IMR-90 (cell line): ENCODE data around the gene SLC25A51. TPM values are rescaled to one million over a fixed set of nuclear protein-coding genes. Genes with fewer than 3 reads are reported as not detected.

ENCODE experiments used
- ATAC-seq: fragments of 200-7000 bp; cut with Tn5 transposase; 2 replicates; pipeline ENCODE4 v1.9.1; 2020; ENCODE audit warnings: low read depth, mild to moderate bottlenecking, moderate library complexity
- BruUV-seq: library from RNA; stranded (reverse); fragments of 400-500 nt; replicated peaks from 2 replicates; lab custom pipeline; 2021; lab: Mats Ljungman, UMichigan
- CTCF ChIA-PET: fragments of 300-600 bp; formaldehyde crosslinking; extraction: SDS; loops from one replicate; lab custom pipeline; 2021; ENCODE audit warnings: antibody characterized with exemption; lab: Yijun Ruan, JAX
- POLR2A ChIA-PET: fragments of 300-600 bp; sonication (Branson Sonifier 250); formaldehyde crosslinking; loops from one replicate; lab custom pipeline; 2022; ENCODE audit warnings: antibody characterized with exemption; ENCODE audit not compliant: unreplicated experiment; lab: Charles Lee
- DNase-seq: peaks from one replicate; pipeline ENCODE4 v3.0.0; 2013
- H2AFZ ChIP-seq: replicated peaks from 2 replicates; pipeline ENCODE3; 2013; ENCODE audit warnings: low read length, mild to moderate bottlenecking; ENCODE audit not compliant: poor library complexity
- H2AK5ac ChIP-seq: 2 replicates; pipeline ENCODE4 v1.6.1; 2013; ENCODE audit warnings: low read depth, low read length, inconsistent platforms
- H2AK9ac ChIP-seq: replicated peaks from 2 replicates; pipeline ENCODE3; 2013; ENCODE audit warnings: mild to moderate bottlenecking, low read depth, low read length, moderate library complexity; ENCODE audit not compliant: poor library complexity
- H2BK120ac ChIP-seq: 2 replicates; pipeline ENCODE4 v1.6.1; 2013; ENCODE audit warnings: low read depth, low read length, inconsistent platforms
- H2BK15ac ChIP-seq: 3 replicates; pipeline ENCODE4 v1.6.1; 2013; ENCODE audit warnings: low read depth, low read length, inconsistent platforms
- H2BK20ac ChIP-seq: 2 replicates; pipeline ENCODE4 v1.6.1; 2013; ENCODE audit warnings: low read depth, mild to moderate bottlenecking, inconsistent platforms, low read length, moderate library complexity
- H2BK5ac ChIP-seq: 2 replicates; pipeline ENCODE4 v1.6.1; 2013; ENCODE audit warnings: mild to moderate bottlenecking, low read depth, low read length, inconsistent platforms; ENCODE audit not compliant: poor library complexity, severe bottlenecking
- H3K14ac ChIP-seq: replicated peaks from 2 replicates; pipeline ENCODE4 v1.6.1; 2013; ENCODE audit warnings: low read depth, low read length, inconsistent platforms
- H3K18ac ChIP-seq: 2 replicates; pipeline ENCODE4 v1.6.1; 2013; ENCODE audit warnings: low read depth, low read length, control low read depth
- H3K23ac ChIP-seq: 2 replicates; pipeline ENCODE4 v1.6.1; 2013; ENCODE audit warnings: low read depth, low read length, inconsistent platforms
- H3K27ac ChIP-seq: 2 replicates; pipeline ENCODE4 v1.5.1; 2013; ENCODE audit warnings: mild to moderate bottlenecking, control low read depth, low read length; ENCODE audit not compliant: insufficient read depth
- H3K27me3 ChIP-seq: 2 replicates; pipeline ENCODE4 v1.6.1; 2013; ENCODE audit warnings: low read length; ENCODE audit not compliant: control insufficient read depth, insufficient read depth
- H3K36me3 ChIP-seq: 2 replicates; pipeline ENCODE4 v1.6.1; 2013; ENCODE audit warnings: low read length, mixed read lengths; ENCODE audit not compliant: control insufficient read depth, insufficient read depth
- H3K4ac ChIP-seq: 2 replicates; pipeline ENCODE4 v1.6.1; 2013; ENCODE audit warnings: low read depth, low read length, inconsistent platforms
- H3K4me1 ChIP-seq: 2 replicates; pipeline ENCODE4 v1.6.1; 2013; ENCODE audit warnings: low read length, mixed read lengths; ENCODE audit not compliant: control insufficient read depth, insufficient read depth
- H3K4me2 ChIP-seq: 2 replicates; pipeline ENCODE4 v1.6.1; 2013; ENCODE audit warnings: low read depth, mild to moderate bottlenecking, control low read depth, low read length, moderate library complexity
- H3K4me3 ChIP-seq: 2 replicates; pipeline ENCODE4 v1.5.1; 2013; ENCODE audit warnings: low read depth, mild to moderate bottlenecking, control low read depth, low read length, moderate library complexity; ENCODE audit not compliant: insufficient read depth
- H3K56ac ChIP-seq: 2 replicates; pipeline ENCODE4 v1.6.1; 2013; ENCODE audit warnings: low read length, inconsistent platforms; ENCODE audit not compliant: insufficient read depth; ENCODE audit errors: extremely low read depth
- H3K79me1 ChIP-seq, 2 experiments: 2 replicates each; pipeline ENCODE4 v1.6.1; 2013; ENCODE audit warnings: low read length in 2 of 2, inconsistent platforms in 1 of 2, low read depth in 1 of 2
- H3K9ac ChIP-seq: 2 replicates; pipeline ENCODE4 v1.6.1; 2013; ENCODE audit warnings: low read depth, low read length, control low read depth
- H3K9me1 ChIP-seq: 2 replicates; pipeline ENCODE4 v1.6.1; 2013; ENCODE audit warnings: low read length, inconsistent platforms; ENCODE audit not compliant: insufficient read depth
- H3K9me3 ChIP-seq: 2 replicates; pipeline ENCODE4 v1.6.1; 2013; ENCODE audit warnings: low read length; ENCODE audit not compliant: control insufficient read depth, insufficient read depth
- H4K20me1 ChIP-seq: 2 replicates; pipeline ENCODE4 v1.6.1; 2013; ENCODE audit warnings: low read length, inconsistent platforms; ENCODE audit not compliant: insufficient read depth
- H4K5ac ChIP-seq: 2 replicates; pipeline ENCODE4 v1.6.1; 2013; ENCODE audit warnings: mild to moderate bottlenecking, low read depth, low read length, control low read depth
- H4K8ac ChIP-seq, 2 experiments: 2 replicates each; pipeline ENCODE4 v1.6.1; 2013; ENCODE audit warnings: low read depth in 2 of 2, low read length in 2 of 2, control low read depth in 1 of 2, inconsistent platforms in 1 of 2
- H4K91ac ChIP-seq: 2 replicates; pipeline ENCODE4 v1.6.1; 2013; ENCODE audit warnings: low read depth, low read length, inconsistent platforms; ENCODE audit not compliant: insufficient read depth
- MAFK ChIP-seq: IDR thresholded peaks from 2 replicates; pipeline ENCODE4 v1.6.1; 2012; ENCODE audit warnings: low read depth, low read length, improper control_type of control experiment
- RAD21 ChIP-seq: IDR thresholded peaks from 2 replicates; pipeline ENCODE4 v1.6.1; 2012; ENCODE audit warnings: low read length, improper control_type of control experiment
- dilution Hi-C: fragments of 300-500 bp; cut with HindIII; formaldehyde crosslinking; loops from one replicate; pipeline ENCODE4 v1.14.3; 2018; ENCODE audit warnings: low sequenced_read_pairs; ENCODE audit not compliant: unreplicated experiment
- in situ Hi-C: fragments of 300-500 bp; cut with MboI; formaldehyde crosslinking; loops from 3 replicates; pipeline ENCODE4 v1.14.3; 2019; ENCODE audit warnings: low sequenced_read_pairs, inconsistent platforms, mixed read lengths
- intact Hi-C: fragments of 100-400 bp; cut with micrococcal nuclease; formaldehyde crosslinking; loops from 2 replicates; pipeline ENCODE4 v1.10.0; 2022
- polyA plus RNA-seq, 3 experiments: library from polyadenylated mRNA; depleted of rRNA; stranded (reverse); fragments of >200 nt; gene quantifications; 2 replicates each; pipeline ENCODE4 v1.2.3, GENCODE V29; 2012; ENCODE audit warnings: low replicate concordance in 1 of 3
- total RNA-seq: library from RNA; depleted of rRNA; stranded (reverse); fragments of >200 nt; gene quantifications from 2 replicates; pipeline ENCODE4 v1.2.3, GENCODE V29; 2012

The SLC25A51 gene
- total and polyA plus RNA-seq, 2 of the 4 experiments (the other 2 are of a cell fraction): 14.1 to 81.6 TPM

DNA sequence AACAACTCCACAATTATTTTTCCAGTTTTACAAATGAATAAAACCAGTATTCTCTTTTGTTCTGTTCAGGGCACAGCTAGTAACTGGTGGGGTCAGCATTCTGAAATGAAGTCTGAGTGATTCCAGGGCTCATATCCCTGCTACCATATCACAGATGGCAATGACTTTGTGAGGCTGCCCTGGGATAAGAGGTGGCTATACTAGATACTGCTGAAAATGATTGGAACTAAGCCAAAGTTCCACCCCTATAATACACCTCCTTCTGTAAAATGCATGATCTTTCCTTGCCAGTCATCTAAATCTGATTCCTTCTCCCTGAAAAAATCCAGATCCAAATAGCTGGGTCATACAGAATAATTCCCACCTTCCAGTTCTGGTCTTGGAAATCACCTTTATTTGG is 14.4 kb downstream of the SLC25A51 start:
- Histone ChIP-seq H3K9me3 (no peaks in the 10 kb centered on the region; the same call in 1 of the 2 replicates), H3K4me3 (no peak overlapping the region), H3K9ac (no peak overlapping the region), H3K23ac (no peak overlapping the region), H3K56ac (no peak overlapping the region), H4K91ac (no peak overlapping the region), H3K4me2 (no peak overlapping the region), H3K9me1 (no peaks in the 10 kb centered on the region; the same call in 1 of the 2 replicates), H2BK5ac (no peak overlapping the region), H4K5ac (no peak overlapping the region), H3K79me1 (peaks cover 19 to 27% of the 10 kb centered on the region in 2 experiments), H2BK15ac (no peak overlapping the region), H2BK20ac (no peak overlapping the region), H3K27ac (no peak overlapping the region), H2AK9ac (no peak overlapping the region), H4K8ac (no peak overlapping the region), H3K4me1 (0 out of 2 replicates have a peak, but pooled peaks cover 2% of the 10 kb centered on the region), H4K20me1 (peaks cover 13% of the 10 kb centered on the region), H3K27me3 (no peaks in the 10 kb centered on the region), H3K18ac (no peak overlapping the region), H3K14ac (no peak overlapping the region), H2BK120ac (no peak overlapping the region), H3K4ac (no peak overlapping the region), H2AK5ac (no peak overlapping the region), H2AFZ (no peak overlapping the region), H3K36me3 (peaks cover 23% of the 10 kb centered on the region)
- CTCF ChIA-PET: interaction anchor here (0.7 kb wide), 1 partner anchor 9 kb away, joined by 4 read pairs; no protein-coding TSS in a partner anchor
- POLR2A ChIA-PET: no interaction called here
- no TSS peak for BruUV-seq
- DNase-seq: no peak
- intact Hi-C loops: no loop called here
- ATAC-seq: no peak
- in situ Hi-C loops: no loop called here
- dilution Hi-C loops: no loop called here
- TF ChIP-seq RAD21 (no peak), MAFK (no peak)
